ENCODE measurements around the gene SLC22A7.

Gene SLC22A7

DNA sequence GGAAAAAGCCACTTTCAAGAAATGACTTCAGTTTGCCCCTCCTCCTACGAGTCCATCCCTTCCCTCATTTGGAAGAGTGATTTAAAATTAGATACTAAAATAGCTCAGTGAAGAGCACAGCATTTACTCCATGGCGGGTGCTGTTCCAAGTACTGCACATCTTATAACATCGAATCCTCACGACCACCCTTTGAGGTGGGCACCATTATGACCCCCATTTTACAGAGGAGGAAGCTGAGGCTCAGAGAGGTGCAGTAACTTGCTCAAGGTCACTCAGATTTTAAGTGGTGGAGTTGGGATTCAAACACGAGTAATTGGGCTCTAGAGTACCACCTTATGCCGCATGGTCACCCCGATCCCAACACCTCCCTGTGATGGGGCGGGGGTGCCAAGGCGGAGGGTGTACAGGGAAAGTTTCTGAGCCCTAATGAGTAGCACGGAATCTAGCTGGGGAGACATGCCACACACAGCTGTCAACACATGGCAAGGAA is 29.2 kb upstream of the SLC22A7 start:
- Histone ChIP-seq H3K4me3 (ENCODE audit: low read depth, low read length) (no peak overlapping the region; the same call in 1 of the 2 replicates), H3K36me3 (no peaks in the 10 kb centered on the region), H3K9me3 (no peaks in the 10 kb centered on the region), H3K4me1 (peaks cover 12% of the 10 kb centered on the region), H3K27me3 (no peaks in the 10 kb centered on the region)
- DNase-seq: no peak
- TF ChIP-seq, protein P1, sequence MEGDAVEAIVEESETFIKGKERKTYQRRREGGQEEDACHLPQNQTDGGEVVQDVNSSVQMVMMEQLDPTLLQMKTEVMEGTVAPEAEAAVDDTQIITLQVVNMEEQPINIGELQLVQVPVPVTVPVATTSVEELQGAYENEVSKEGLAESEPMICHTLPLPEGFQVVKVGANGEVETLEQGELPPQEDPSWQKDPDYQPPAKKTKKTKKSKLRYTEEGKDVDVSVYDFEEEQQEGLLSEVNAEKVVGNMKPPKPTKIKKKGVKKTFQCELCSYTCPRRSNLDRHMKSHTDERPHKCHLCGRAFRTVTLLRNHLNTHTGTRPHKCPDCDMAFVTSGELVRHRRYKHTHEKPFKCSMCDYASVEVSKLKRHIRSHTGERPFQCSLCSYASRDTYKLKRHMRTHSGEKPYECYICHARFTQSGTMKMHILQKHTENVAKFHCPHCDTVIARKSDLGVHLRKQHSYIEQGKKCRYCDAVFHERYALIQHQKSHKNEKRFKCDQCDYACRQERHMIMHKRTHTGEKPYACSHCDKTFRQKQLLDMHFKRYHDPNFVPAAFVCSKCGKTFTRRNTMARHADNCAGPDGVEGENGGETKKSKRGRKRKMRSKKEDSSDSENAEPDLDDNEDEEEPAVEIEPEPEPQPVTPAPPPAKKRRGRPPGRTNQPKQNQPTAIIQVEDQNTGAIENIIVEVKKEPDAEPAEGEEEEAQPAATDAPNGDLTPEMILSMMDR (IDR thresholded peaks at IDR 0.05; ENCODE audit: low read depth, low read length): no peak

DNA sequence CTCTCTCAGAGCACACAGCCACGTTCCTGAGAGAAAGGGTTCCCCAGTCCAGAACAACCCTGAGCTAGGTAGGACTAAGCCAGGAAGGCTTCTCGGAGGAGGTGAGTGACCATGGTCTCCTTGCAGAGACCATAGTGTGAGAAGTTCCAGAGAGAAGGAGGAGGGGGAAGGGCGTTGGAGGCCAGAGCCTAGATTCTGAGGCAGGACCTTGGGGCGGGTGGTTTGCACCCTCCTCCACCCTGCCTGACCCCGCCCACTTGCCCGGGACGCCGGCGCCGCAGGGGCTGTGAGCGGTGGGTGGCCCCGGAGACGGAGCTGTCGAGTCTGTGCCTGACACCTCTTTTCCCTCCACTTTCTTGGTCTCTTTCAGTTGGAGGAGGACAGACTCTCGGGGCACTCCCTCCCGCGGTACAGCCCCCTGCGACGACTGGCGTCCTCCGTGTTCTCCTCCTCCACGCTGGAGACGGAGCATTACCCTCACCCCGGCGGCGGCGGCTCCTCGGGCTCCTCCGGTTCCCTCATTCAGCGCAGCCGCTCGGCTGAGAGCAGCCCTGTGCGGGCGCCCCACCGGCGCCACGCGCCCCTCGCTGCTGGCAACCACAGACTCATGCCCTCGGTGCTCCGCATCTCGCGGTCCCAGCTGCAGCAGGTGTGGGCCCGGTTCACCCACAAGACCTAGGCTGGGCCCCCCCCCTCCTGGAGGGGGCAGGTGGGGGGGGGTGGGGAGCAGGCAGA is 28.6 kb upstream of the SLC22A7 start:
- Histone ChIP-seq H3K9me3 (no peaks in the 10 kb centered on the region), H3K27me3 (peaks cover 2% of the 10 kb centered on the region; the same call in 1 of the 2 replicates), H3K4me1 (peaks cover 12% of the 10 kb centered on the region), H3K4me3 (ENCODE audit: low read depth, low read length) (peak overlapping the region; percentile 38), H3K36me3 (no peaks in the 10 kb centered on the region)
- peak; percentile 42 for DNase-seq
- TF ChIP-seq, protein P1 (IDR thresholded peaks at IDR 0.05; ENCODE audit: low read depth, low read length): no peak

DNA sequence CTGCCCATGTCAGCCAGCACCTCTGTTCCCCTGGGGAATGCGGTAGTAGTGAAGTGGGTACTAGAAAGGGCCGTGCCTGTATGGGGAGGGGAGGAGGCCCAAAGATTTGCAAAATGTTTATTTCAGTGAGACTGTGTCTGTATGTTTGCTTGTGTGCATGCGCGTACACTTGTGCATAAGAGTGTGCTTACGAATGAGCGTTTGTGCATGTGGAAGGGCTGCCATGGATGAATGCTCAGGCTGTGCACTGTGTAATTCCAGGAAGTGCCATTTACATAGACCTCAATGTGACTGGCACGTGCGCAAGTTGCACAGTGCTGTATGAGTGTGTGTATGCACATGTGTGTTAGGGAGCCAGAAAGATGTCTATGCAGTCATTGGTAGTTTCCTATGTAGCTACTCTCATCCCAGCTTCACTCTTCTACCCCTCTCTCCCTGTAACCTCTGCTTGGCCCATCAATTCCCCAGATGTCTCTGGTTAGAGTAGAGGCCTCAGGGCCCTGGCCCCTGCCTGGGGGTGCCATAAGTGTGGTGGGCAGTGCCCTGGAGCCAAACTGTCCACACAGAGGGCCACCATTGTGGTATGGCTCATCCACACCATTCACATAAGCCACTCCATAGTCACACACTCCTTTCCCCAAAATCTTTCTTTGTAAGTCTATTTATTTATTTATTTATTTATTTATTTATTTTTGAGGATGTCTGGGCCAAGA is 26.8 kb upstream of the SLC22A7 start:
- DNase-seq: no peak
- Histone ChIP-seq H3K36me3 (no peaks in the 10 kb centered on the region), H3K4me3 (ENCODE audit: low read depth, low read length) (no peak overlapping the region), H3K4me1 (peaks cover 12% of the 10 kb centered on the region), H3K9me3 (no peaks in the 10 kb centered on the region), H3K27me3 (peaks cover 8% of the 10 kb centered on the region; the same call in 1 of the 2 replicates)
- TF ChIP-seq, protein P1 (IDR thresholded peaks at IDR 0.05; ENCODE audit: low read depth, low read length): no peak

DNA sequence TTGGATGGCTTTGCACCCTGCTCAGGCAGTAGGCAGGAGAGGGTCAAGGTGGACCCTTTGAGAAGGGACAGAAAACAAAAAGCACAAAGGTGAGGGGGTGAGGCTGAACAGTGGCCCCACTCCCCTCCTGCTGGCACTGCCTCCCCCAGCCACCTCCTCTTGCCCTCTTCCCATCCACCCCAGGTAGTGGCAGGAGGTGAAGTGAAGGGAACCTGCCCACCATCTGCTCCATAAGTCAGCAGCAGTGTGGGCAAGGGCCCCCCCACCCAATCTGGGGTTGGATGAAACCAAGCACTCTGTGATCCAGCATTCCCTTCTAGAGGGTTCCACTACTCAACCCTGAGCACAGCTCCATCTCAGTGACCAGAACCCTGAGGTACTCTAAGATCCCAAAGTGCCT is 26.1 kb upstream of the SLC22A7 start:
- DNase-seq: no peak
- H3K4me1 ChIP-seq: peaks cover 12% of the 10 kb centered on the region
- no peaks in the 10 kb centered on the region for H3K9me3 ChIP-seq
- peaks cover 8% of the 10 kb centered on the region; the same call in 1 of the 2 replicates for H3K27me3 ChIP-seq
- no peak overlapping the region for H3K4me3 ChIP-seq (ENCODE audit: low read depth, low read length)
- TF ChIP-seq, protein P1 (IDR thresholded peaks at IDR 0.05; ENCODE audit: low read depth, low read length): no peak
- no peaks in the 10 kb centered on the region for H3K36me3 ChIP-seq

DNA sequence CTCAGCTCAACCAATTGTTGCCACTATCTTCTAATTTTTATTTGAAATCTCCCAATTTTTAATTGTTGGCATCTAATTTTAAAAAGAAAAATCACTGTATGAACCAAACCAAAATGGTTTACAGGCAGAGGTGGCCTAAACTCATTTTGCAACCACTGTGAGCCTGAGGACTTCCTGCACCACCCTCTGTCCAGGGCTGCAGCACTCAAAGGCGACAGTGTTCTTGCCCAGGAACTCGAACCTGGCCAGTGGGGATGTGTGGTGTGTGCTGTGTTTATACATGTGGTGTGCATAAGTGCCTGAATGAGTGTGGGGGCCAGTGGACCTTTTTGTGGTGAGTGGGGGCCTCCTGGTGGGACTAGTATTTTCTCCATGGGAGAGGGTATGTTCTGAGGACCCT is 24.4 kb upstream of the SLC22A7 start:
- Histone ChIP-seq H3K4me1 (peaks cover 4% of the 10 kb centered on the region), H3K9me3 (no peaks in the 10 kb centered on the region), H3K27me3 (peaks cover 8% of the 10 kb centered on the region; the same call in 1 of the 2 replicates), H3K36me3 (no peaks in the 10 kb centered on the region), H3K4me3 (ENCODE audit: low read depth, low read length) (no peak overlapping the region)
- TF ChIP-seq, protein P1 (IDR thresholded peaks at IDR 0.05; ENCODE audit: low read depth, low read length): no peak
- no peak for DNase-seq

All from BE2C (cell line).